K562 (cell line): ENCODE data around the gene SIPA1L2. TPM values are rescaled to one million over a fixed set of nuclear protein-coding genes. Genes with fewer than 3 reads are reported as not detected.

Experiments
- ATAC-seq: fragments of 200-7000 bp; cut with Tn5 transposase; 3 replicates; pipeline ENCODE4 v1.9.1; 2020; ENCODE audit warnings: moderate library complexity
- BruUV-seq: library from RNA; stranded (reverse); fragments of 400-500 nt; replicated peaks from 2 replicates; lab custom pipeline; 2021; lab: Mats Ljungman, UMichigan
- CTCF ChIA-PET: fragments of 300-600 bp; formaldehyde crosslinking; extraction: SDS; loops from one replicate; lab custom pipeline; 2021; ENCODE audit warnings: low intra/inter-chr PET ratio; lab: Yijun Ruan, JAX
- POLR2A ChIA-PET: fragments of 300-600, 350-650 bp; sonication (Branson Sonifier 250); formaldehyde crosslinking; extraction: SDS; loops from one replicate; lab custom pipeline; 2021; ENCODE audit warnings: antibody characterized with exemption, inconsistent platforms; lab: Yijun Ruan, JAX
- DNase-seq, 4 experiments: peaks; one replicate each; pipeline versions ENCODE4 v3.0.0 to v3.0.0-alpha.2; 2011 to 2018; ENCODE audit warnings: low spot score in 3 of 4, mixed read lengths in 3 of 4; ENCODE audit errors: extremely low read depth in 1 of 4
- FAIRE-seq: peaks from 2 replicates; lab custom pipeline; 2011; peaks lifted over from hg19 to GRCh38; lab: Jason Lieb, UNC
- H2AFZ ChIP-seq: 2 replicates; pipeline ENCODE4 v1.6.0; 2011; ENCODE audit warnings: low read depth, low read length, control low read depth, inconsistent platforms
- H3K27ac ChIP-seq: fragments of 200-600 bp; 3 replicates; pipeline ENCODE4 v1.8.0; 2011; ENCODE audit warnings: low read depth, mild to moderate bottlenecking, control low read depth, inconsistent platforms, low read length, moderate library complexity, mixed read lengths; ENCODE audit errors: extremely low read depth
- H3K27me3 ChIP-seq, 2 experiments: fragments of 300-600 bp in 1 of 2; 2 replicates in 1 of 2; 3 replicates in 1 of 2; pipeline versions ENCODE4 v1.6.0 to v1.8.0; 2011; ENCODE audit warnings: inconsistent platforms in 2 of 2, low read length in 2 of 2, mild to moderate bottlenecking in 1 of 2, mixed read lengths in 1 of 2, moderate library complexity in 1 of 2; ENCODE audit not compliant: control insufficient read depth in 2 of 2, insufficient read depth in 2 of 2
- H3K36me3 ChIP-seq: fragments of 300-600 bp; 3 replicates; pipeline ENCODE4 v1.8.0; 2011; ENCODE audit warnings: mild to moderate bottlenecking, low read length, inconsistent platforms; ENCODE audit not compliant: control insufficient read depth, insufficient read depth
- H3K4me1 ChIP-seq, 2 experiments: fragments of 200-600 bp in 1 of 2; replicated peaks in 1 of 2; 2 replicates in 1 of 2; 3 replicates in 1 of 2; pipeline versions ENCODE4 v1.5.1 to v1.8.0; 2011; ENCODE audit warnings: inconsistent platforms in 2 of 2, low read length in 2 of 2, mild to moderate bottlenecking in 1 of 2, mixed read lengths in 1 of 2, moderate library complexity in 1 of 2; ENCODE audit not compliant: control insufficient read depth in 2 of 2, insufficient read depth in 2 of 2
- H3K4me2 ChIP-seq: 2 replicates; pipeline ENCODE4 v1.6.1; 2011; ENCODE audit warnings: low read length, control low read depth, inconsistent platforms, mixed read lengths; ENCODE audit not compliant: insufficient read depth
- H3K4me3 ChIP-seq: fragments of 200-600 bp; sonication (generic), shearing (Covaris generic); 2 replicates; pipeline ENCODE4 v1.5.1; 2016; ENCODE audit warnings: control low read depth, inconsistent platforms
- H3K79me2 ChIP-seq: fragments of 200-600 bp; 3 replicates; pipeline ENCODE4 v1.8.0; 2011; ENCODE audit warnings: low read length, inconsistent platforms; ENCODE audit not compliant: control insufficient read depth, insufficient read depth
- H3K9ac ChIP-seq, 2 experiments: 2 replicates each; pipeline versions ENCODE4 v1.6.0 to v1.6.1; 2011; ENCODE audit warnings: low read depth in 2 of 2, low read length in 2 of 2, control low read depth in 1 of 2, inconsistent platforms in 1 of 2, mild to moderate bottlenecking in 1 of 2, mixed read lengths in 1 of 2; ENCODE audit not compliant: insufficient read depth in 1 of 2
- H3K9me1 ChIP-seq: one replicate; pipeline ENCODE4 v1.6.0; 2011; ENCODE audit warnings: inconsistent platforms, mild to moderate bottlenecking, low read length, moderate library complexity; ENCODE audit not compliant: control insufficient read depth, insufficient read depth
- H3K9me3 ChIP-seq: replicated peaks from 2 replicates; pipeline ENCODE4 v1.5.1; 2011; ENCODE audit warnings: low read depth, low read length, inconsistent platforms; ENCODE audit not compliant: control insufficient read depth, insufficient read depth
- H4K20me1 ChIP-seq: replicated peaks from 2 replicates; pipeline ENCODE4 v1.6.1; 2011; ENCODE audit warnings: low read length, inconsistent platforms, mixed read lengths; ENCODE audit not compliant: control insufficient read depth, insufficient read depth
- KLF13 ChIP-seq: fragments of 450-650 bp; IDR thresholded peaks from 2 replicates; pipeline ENCODE4 v1.6.1; 2016; ENCODE audit warnings: missing genetic modification characterization, low read depth, mild to moderate bottlenecking, missing compliant biosample characterization, moderate library complexity, borderline replicate concordance
- LEF1 ChIP-seq: fragments of 450-650 bp; IDR thresholded peaks from 2 replicates; pipeline ENCODE4 v1.6.1; 2016; ENCODE audit warnings: mild to moderate bottlenecking
- RFX7 ChIP-seq: fragments of 250-450 bp; sonication (Bioruptor Pico); IDR thresholded peaks from 2 replicates; pipeline ENCODE4 v1.5.1; 2021; ENCODE audit warnings: mild to moderate bottlenecking
- ZNF175 ChIP-seq: fragments of 200-800 bp; sonication (Bioruptor generic); IDR thresholded peaks from 2 replicates; pipeline ENCODE4 v1.6.1; 2016; ENCODE audit warnings: low read depth, mild to moderate bottlenecking, missing genetic modification characterization, missing compliant biosample characterization
- ZNF766 ChIP-seq: fragments of 200-800 bp; sonication (Bioruptor generic); conservative IDR thresholded peaks from 2 replicates; pipeline ENCODE4 v1.6.1; 2016; ENCODE audit warnings: missing genetic modification characterization, missing compliant biosample characterization
- WGBS: fragments of 100-300 bp; shearing (Covaris generic); methylation state at CpG from one replicate; pipeline ENCODE4 v1.1.6; 2016; ENCODE audit warnings: low coverage, mixed read lengths; ENCODE audit not compliant: insufficient coverage; ENCODE audit errors: missing lambda C conversion rate; 5-methylcytosine and 5-hydroxymethylcytosine counted together
- in situ Hi-C: fragments of 300-500 bp; cut with MboI; formaldehyde crosslinking; loops from 4 replicates; pipeline ENCODE4 v1.15.0; 2018; ENCODE audit warnings: inconsistent platforms, mixed read lengths
- intact Hi-C: fragments of 100-400 bp; cut with micrococcal nuclease; formaldehyde crosslinking; loops from 2 replicates; pipeline ENCODE4 v1.14.2; 2022
- polyA plus RNA-seq, 8 experiments: library from polyadenylated mRNA; depleted of rRNA in 4 of 8; stranded (reverse) in 5 of 8; unstranded in 3 of 8; fragments of >200 nt; fragmentation: Nextera tagmentation in 2 of 8; fragmentation: Illumina TruSeq in 1 of 8; extraction: Ambion mirVana in 2 of 8; extraction: Trizol in 1 of 8; gene quantifications; 2 replicates each; pipeline versions ENCODE4 v1.2.1 to v1.2.3, GENCODE V29; 2011 to 2014; ENCODE audit warnings: inconsistent platforms in 1 of 8, missing spikeins in 1 of 8
- total RNA-seq, 7 experiments: library from RNA; depleted of rRNA in 6 of 7; stranded (reverse); fragments of >200 nt in 6 of 7; fragmentation: Illumina TruSeq in 2 of 7; extraction: Trizol in 2 of 7; gene quantifications; 2 replicates each; pipeline versions ENCODE4 v1.2.1 to v1.2.3, GENCODE V29; 2011 to 2021; ENCODE audit warnings: low replicate concordance in 1 of 7
- TF ChIP-seq, protein P1 (sequence below): fragments of 250-450 bp; sonication (Bioruptor Pico); IDR thresholded peaks from 2 replicates; pipeline ENCODE4 v1.4.0; 2020; ENCODE audit warnings: mild to moderate bottlenecking, moderate library complexity
- TF ChIP-seq, protein P2 (sequence below): fragments of 250-450 bp; sonication (Bioruptor Pico); IDR thresholded peaks from 2 replicates; pipeline ENCODE4 v1.5.0; 2021
- TF ChIP-seq, protein P3 (sequence below): fragments of 450-650 bp; IDR thresholded peaks from 2 replicates; pipeline ENCODE4 v1.6.1; 2016; ENCODE audit warnings: mild to moderate bottlenecking

SIPA1L2 gene
- total and polyA plus RNA-seq, 9 of the 15 experiments (the other 6 are each of a cell fraction or from before 2014, with no cell fraction given) = 0.04 to 0.22 (median 0.06) TPM; not detected in 5

DNA sequence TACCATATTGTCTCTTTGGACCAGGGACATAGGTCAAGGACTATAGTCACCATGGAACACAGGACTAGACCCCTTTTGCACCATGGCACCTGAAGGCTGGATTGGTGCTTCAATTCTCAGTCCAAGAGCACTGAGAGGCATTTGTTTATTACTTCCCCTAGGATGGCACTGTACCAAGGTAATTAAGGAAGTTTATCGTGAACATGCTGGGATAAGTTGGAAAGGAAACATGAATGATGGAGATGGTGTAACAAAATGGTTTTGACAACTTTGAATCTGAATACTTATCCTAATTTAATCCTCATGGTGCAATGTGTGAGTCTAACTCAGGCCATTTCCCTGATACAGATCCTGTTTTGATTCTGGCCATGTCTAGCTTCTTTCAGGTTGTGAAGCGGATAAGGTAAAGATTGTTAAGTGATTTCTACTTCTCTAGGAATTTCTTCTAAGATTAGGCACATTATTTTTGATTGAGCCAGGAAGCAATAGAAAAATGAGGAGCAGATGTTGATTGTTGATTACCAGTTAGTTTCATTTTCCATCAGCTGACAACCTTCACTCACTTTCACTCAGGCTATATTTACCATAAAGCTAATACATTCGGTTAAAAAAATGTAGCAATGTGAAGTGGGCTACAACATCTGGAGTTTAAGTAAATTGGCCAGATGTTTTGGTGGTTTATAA, 37.3 kb upstream of the SIPA1L2 start:
- DNase-seq = no peak
- no TSS peak for BruUV-seq

More for the DNA sequence above, 37.3 kb upstream of the SIPA1L2 start:
- CTCF ChIA-PET = no interaction called here
- H2AFZ ChIP-seq = no peak overlapping the region
- no peaks in the 10 kb centered on the region for H3K9me1 ChIP-seq
- in situ Hi-C loops (no loop called here), intact Hi-C loops (no loop called here)
- ATAC-seq (no peak), FAIRE-seq (no peak)
- H3K9ac ChIP-seq = no peak overlapping the region
- 0% methylated on average over 3 of the region's 3 CpGs for WGBS
- H4K20me1 ChIP-seq = no peaks in the 10 kb centered on the region
- H3K27me3 ChIP-seq = no peaks in the 10 kb centered on the region
- no peaks in the 10 kb centered on the region for H3K9me3 ChIP-seq
- TF ChIP-seq ZNF175 (CRISPR knock-in tag) (no peak), LEF1 (no peak), ZNF766 (no peak), RFX7 (no peak), KLF13 (no peak)
- TF ChIP-seq, protein P1, sequence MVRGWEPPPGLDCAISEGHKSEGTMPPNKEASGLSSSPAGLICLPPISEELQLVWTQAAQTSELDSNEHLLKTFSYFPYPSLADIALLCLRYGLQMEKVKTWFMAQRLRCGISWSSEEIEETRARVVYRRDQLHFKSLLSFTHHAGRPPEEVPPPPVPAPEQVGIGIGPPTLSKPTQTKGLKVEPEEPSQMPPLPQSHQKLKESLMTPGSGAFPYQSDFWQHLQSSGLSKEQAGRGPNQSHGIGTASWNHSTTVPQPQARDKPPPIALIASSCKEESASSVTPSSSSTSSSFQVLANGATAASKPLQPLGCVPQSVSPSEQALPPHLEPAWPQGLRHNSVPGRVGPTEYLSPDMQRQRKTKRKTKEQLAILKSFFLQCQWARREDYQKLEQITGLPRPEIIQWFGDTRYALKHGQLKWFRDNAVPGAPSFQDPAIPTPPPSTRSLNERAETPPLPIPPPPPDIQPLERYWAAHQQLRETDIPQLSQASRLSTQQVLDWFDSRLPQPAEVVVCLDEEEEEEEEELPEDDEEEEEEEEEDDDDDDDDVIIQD (CRISPR knock-in tag) = no peak
- TF ChIP-seq, protein P2, sequence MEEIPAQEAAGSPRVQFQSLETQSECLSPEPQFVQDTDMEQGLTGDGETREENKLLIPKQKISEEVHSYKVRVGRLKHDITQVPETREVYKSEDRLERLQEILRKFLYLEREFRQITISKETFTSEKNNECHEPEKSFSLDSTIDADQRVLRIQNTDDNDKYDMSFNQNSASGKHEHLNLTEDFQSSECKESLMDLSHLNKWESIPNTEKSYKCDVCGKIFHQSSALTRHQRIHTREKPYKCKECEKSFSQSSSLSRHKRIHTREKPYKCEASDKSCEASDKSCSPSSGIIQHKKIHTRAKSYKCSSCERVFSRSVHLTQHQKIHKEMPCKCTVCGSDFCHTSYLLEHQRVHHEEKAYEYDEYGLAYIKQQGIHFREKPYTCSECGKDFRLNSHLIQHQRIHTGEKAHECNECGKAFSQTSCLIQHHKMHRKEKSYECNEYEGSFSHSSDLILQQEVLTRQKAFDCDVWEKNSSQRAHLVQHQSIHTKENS (CRISPR knock-in tag) = no peak
- TF ChIP-seq, protein P3, sequence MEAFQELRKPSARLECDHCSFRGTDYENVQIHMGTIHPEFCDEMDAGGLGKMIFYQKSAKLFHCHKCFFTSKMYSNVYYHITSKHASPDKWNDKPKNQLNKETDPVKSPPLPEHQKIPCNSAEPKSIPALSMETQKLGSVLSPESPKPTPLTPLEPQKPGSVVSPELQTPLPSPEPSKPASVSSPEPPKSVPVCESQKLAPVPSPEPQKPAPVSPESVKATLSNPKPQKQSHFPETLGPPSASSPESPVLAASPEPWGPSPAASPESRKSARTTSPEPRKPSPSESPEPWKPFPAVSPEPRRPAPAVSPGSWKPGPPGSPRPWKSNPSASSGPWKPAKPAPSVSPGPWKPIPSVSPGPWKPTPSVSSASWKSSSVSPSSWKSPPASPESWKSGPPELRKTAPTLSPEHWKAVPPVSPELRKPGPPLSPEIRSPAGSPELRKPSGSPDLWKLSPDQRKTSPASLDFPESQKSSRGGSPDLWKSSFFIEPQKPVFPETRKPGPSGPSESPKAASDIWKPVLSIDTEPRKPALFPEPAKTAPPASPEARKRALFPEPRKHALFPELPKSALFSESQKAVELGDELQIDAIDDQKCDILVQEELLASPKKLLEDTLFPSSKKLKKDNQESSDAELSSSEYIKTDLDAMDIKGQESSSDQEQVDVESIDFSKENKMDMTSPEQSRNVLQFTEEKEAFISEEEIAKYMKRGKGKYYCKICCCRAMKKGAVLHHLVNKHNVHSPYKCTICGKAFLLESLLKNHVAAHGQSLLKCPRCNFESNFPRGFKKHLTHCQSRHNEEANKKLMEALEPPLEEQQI = no peak
- H3K79me2 ChIP-seq = no peaks in the 10 kb centered on the region
- no peak overlapping the region for H3K27ac ChIP-seq
- no peaks in the 10 kb centered on the region for H3K36me3 ChIP-seq
- H3K4me3 ChIP-seq = no peak overlapping the region
- no peaks in the 10 kb centered on the region for H3K4me1 ChIP-seq
- no peak overlapping the region for H3K4me2 ChIP-seq
- POLR2A ChIA-PET = no interaction called here
